ENCODE measurements around the gene LIMS4.
"Not testable (repeated sequence)": the region's sequence is repeated elsewhere in the genome, so short reads cannot be mapped to it uniquely, and the experiment has no call there.

LIMS4 gene

DNA sequence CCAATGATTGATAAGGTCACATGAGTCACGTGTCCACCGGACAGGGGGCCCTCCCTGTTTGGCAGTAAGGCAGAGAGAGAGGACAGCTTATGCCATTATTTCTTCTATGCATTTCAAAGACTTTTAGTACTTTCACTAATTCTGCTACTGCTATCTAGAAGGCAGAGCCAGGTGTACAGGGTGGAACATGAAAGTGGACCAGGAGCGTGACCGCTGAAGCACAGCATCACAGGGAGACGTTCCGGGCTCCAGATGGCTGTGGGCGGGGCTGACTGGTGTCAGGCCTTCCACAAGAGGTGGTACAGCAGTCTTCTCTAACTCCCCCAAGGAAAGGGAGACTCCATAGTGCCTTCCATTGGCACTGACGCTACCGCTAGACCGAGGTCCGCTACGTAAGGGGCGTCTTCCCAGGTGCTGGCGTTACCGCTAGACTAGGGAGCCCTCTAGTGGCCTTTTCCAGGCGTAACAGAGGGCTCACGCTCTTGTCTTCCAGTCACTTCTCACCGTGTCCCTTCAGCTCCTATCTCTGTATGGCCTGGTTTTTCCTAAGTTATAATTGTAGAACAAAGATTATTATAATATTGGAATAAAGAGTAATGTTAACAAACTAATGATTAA is 71.5 kb downstream of the LIMS4 start:
- not testable (repeated sequence) for H3K36me3 ChIP-seq (ENCODE audit: insufficient read depth, insufficient read length, low read length); H3K4me1 ChIP-seq (ENCODE audit: insufficient read depth, insufficient read length); H3K4me3 ChIP-seq (ENCODE audit: insufficient read length, low read depth); H3K27me3 ChIP-seq (ENCODE audit: insufficient read depth, insufficient read length); H3K9me3 ChIP-seq (ENCODE audit: insufficient read depth, low read length); H3K9ac ChIP-seq (ENCODE audit: insufficient read length, low read depth); DNase-seq (ENCODE audit: low read depth, low spot score)

DNA sequence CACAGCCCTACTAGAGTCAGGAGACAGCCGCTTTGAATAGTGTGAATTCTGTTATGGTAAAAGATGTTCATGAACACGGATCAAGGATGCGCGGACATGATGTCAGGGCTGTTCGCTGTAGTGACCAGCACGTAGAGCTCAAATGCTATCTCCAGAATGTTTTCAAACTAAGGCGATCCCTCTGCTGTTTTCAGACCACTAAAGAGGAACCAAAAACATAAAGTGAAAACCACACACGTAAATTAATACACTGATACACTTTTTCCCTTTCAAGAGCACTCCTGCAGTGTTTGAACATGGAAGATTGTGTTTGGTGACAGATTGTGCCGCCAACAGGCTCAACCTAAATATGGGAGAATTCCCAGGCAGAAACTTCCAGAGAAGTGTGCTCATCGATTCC is 73.2 kb downstream of the LIMS4 start:
- H3K4me3 ChIP-seq (ENCODE audit: insufficient read length, low read depth); H3K36me3 ChIP-seq (ENCODE audit: insufficient read depth, insufficient read length, low read length); H3K4me1 ChIP-seq (ENCODE audit: insufficient read depth, insufficient read length); H3K9me3 ChIP-seq (ENCODE audit: insufficient read depth, low read length); H3K9ac ChIP-seq (ENCODE audit: insufficient read length, low read depth); DNase-seq (ENCODE audit: low read depth, low spot score); H3K27me3 ChIP-seq (ENCODE audit: insufficient read depth, insufficient read length): not testable (repeated sequence)

DNA sequence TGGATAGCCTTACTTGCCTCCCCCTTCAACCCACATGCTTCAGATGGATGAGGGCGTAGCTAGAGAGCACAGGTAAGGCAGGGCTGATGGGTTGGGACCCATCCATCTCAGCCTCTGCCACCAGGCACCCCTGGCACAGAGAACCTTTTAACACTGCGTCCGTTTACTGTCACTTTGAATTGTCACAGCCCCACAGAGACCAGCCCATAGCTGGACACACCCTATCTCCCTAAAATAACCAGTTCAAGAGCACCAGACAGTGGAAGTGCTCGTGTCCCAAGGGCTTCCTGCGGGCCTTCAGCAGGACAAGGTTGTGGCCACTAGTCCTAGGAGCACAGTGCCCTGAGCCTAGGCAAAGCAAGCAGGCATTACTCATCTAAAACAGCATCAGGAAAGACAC is 76.6 kb downstream of the LIMS4 start:
- not testable (repeated sequence) for H3K4me3 ChIP-seq (ENCODE audit: insufficient read length, low read depth); H3K9me3 ChIP-seq (ENCODE audit: insufficient read depth, low read length); DNase-seq (ENCODE audit: low read depth, low spot score)

More for the DNA sequence above, 76.6 kb downstream of the LIMS4 start:
- not testable (repeated sequence) for H3K9ac ChIP-seq (ENCODE audit: insufficient read length, low read depth); H3K36me3 ChIP-seq (ENCODE audit: insufficient read depth, insufficient read length, low read length); H3K27me3 ChIP-seq (ENCODE audit: insufficient read depth, insufficient read length); H3K4me1 ChIP-seq (ENCODE audit: insufficient read depth, insufficient read length)
